HL-60 (cell line): ENCODE data around the gene DSG3.
"Not testable (repeated sequence)": the region's sequence is repeated elsewhere in the genome, so short reads cannot be mapped to it uniquely, and the experiment has no call there.

Source experiments
- DNase-seq, 2 experiments: peaks; one replicate each; pipeline ENCODE4 v3.0.0-alpha.2; 2010 to 2020; ENCODE audit warnings: low read depth in 1 of 2, low spot score in 1 of 2
- H3K27ac ChIP-seq: fragments of 250-450 bp; sonication (Bioruptor Pico); replicated peaks from 2 replicates; pipeline ENCODE4 v1.5.1; 2020; ENCODE audit warnings: mild to moderate bottlenecking, moderate library complexity
- H3K27me3 ChIP-seq: fragments of 250-450 bp; sonication (Bioruptor Pico); 2 replicates; pipeline ENCODE4 v1.5.1; 2021; ENCODE audit warnings: mild to moderate bottlenecking, moderate library complexity; ENCODE audit not compliant: insufficient read depth, poor library complexity, severe bottlenecking
- H3K4me3 ChIP-seq: replicated peaks from 2 replicates; pipeline ENCODE4 v1.5.1; 2011; ENCODE audit warnings: mild to moderate bottlenecking, control low read depth, low read length; ENCODE audit not compliant: insufficient read depth
- CTCF ChIP-seq: IDR thresholded peaks from one replicate; pipeline ENCODE4 v1.5.1; 2011; ENCODE audit warnings: low read length, control low read depth, inconsistent platforms; ENCODE audit not compliant: insufficient read depth
- GABPA ChIP-seq: IDR thresholded peaks from 2 replicates; pipeline ENCODE4 v1.6.1; 2012; ENCODE audit warnings: low read depth
- POLR2AphosphoS5 ChIP-seq: IDR thresholded peaks from 2 replicates; pipeline ENCODE4 v1.6.1; 2012; ENCODE audit warnings: low read depth
- REST ChIP-seq: IDR thresholded peaks from 2 replicates; pipeline ENCODE4 v1.6.1; 2012; ENCODE audit warnings: low read depth; ENCODE audit not compliant: insufficient replicate concordance
- SPI1 ChIP-seq: IDR thresholded peaks from 2 replicates; pipeline ENCODE4 v1.6.1; 2012; ENCODE audit warnings: low read depth, mild to moderate bottlenecking, borderline replicate concordance

DSG3 gene

GRCh38 chr18:31506024-31506742, 58.6 kb downstream of the DSG3 start:
- no peak for DNase-seq

GRCh38 chr18:31507124-31507523, 59.6 kb downstream of the DSG3 start:
- not testable (repeated sequence) for H3K4me3 ChIP-seq, H3K27ac ChIP-seq, DNase-seq
- H3K27me3 ChIP-seq = peaks cover 17% of the 10 kb centered on the region

More at GRCh38 chr18:31506024-31506742, 58.6 kb downstream of the DSG3 start:
- H3K4me3 ChIP-seq = no peak overlapping the region
- TF ChIP-seq POLR2AphosphoS5 (no peak), GABPA (no peak), REST (no peak), CTCF (no peak), SPI1 (no peak)
- H3K27ac ChIP-seq = no peak overlapping the region
- H3K27me3 ChIP-seq = peaks cover 14% of the 10 kb centered on the region

- no peak for DNase-seq
- Histone ChIP-seq H3K27ac (no peak overlapping the region), H3K4me3 (no peak overlapping the region), H3K27me3 (peaks cover 14% of the 10 kb centered on the region)
- no peak for TF ChIP-seq SPI1
- TF ChIP-seq CTCF = no peak
- no peak for TF ChIP-seq GABPA
- no peak for TF ChIP-seq REST
- TF ChIP-seq POLR2AphosphoS5 = no peak
Observed at GRCh38 chr18:31508781-31509180, 61.2 kb downstream of the DSG3 start.

- TF ChIP-seq SPI1 (no peak), REST (no peak), POLR2AphosphoS5 (no peak), CTCF (no peak), GABPA (no peak)
- Histone ChIP-seq H3K4me3 (no peak overlapping the region), H3K27ac (no peak overlapping the region), H3K27me3 (peaks cover 16% of the 10 kb centered on the region)
- no peak for DNase-seq
Observed at GRCh38 chr18:31509571-31509970, 62.0 kb downstream of the DSG3 start.
